ENCODE data around the gene ANGPTL2.
A peak's percentile ranks its signal among the peaks of the same experiment; 100 is the strongest.

The ANGPTL2 gene

DNA sequence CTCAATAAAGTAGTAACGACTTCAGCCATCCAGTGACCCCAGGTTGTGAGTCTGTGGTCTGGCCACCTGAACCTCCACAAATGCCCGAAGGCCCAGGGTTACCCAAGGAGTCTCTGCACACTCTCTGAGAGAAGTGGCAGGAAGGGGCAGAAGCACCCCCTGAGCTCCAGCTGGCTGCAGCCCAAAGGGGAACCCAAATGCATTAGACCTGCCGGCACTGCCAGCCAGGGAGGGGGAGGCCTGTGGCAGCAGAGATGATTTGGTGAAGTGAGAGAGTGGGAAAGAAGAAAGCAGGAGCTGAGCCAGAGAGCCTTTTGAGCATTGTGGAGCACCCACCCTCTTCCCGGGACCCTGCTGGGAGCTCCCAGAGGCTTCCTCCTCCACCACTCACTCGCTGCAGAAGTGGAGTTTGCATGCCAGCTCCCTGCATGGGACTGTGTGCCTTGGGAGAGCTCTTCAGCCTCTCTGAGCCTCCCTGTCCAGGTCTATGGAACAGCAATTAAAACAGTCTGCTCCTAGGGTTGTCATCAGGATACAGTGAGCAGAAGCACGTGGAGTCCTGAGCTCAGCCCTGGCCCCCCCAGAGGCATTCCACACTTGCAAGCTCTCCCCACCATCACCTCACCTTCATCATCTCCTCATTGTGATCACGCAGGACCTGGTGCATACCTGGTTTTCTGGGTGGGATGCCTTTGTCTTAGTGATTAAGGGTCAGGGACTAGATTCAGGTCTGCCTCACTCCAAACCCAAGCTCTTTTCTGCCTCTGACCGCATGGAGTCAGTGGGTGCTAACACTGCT is 13.8 kb upstream of the ANGPTL2 start:
- DNase-seq: no peak

DNA sequence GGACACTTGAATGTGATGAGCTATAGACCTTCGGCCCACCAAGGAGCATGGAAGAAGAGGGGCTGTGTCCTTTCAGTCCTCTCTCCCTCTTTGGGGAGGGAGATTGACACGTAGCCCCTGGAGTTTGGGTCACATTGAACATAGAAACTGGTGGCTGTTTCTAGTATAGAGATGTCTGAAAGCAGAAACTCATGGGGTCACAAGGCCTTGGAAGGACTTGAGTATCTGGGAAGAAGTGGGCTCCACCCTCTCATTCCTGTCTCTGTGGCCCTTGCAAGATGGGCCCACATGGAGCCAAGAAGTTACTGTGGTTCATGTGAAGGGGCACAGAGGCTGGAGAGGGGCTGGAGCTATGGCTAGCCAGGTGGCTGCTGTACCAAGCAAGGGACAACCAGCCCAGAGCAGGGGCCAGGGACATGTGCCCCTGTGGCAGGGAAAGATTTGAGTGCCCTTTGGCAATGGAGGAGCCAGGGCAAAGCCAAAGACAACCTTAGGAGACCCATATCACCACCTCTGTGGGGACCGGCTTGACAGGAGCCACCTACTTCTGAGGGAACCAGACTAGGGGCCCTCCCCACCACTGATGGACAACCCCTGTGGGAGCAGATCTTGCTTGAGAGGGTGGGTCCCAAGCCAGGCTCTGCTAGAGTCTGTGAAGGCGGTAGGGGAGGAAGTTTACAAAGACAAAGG is 12.8 kb upstream of the ANGPTL2 start:
- no peak for DNase-seq

DNA sequence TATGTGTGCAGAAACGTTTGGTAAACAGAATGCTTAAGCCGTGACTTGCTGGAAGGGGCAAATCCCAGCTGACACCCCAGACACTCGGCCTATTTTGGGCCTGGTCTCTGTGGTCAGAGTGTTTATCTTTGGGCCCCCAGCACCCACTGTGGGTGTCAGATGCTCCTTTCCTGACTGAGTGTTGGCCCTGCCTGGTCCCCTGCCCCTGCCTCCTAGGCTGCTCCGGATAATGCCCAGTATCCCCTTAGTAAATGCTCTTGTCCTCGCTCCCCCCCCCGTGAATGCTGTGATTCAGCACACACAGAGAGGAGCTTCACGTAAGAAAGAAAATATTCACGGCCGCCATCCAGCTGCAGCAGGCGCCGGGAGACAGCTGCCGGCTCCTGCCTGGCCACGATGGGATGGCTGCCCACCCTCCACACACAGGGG is 11.3 kb upstream of the ANGPTL2 start:
- no peak for DNase-seq

DNA sequence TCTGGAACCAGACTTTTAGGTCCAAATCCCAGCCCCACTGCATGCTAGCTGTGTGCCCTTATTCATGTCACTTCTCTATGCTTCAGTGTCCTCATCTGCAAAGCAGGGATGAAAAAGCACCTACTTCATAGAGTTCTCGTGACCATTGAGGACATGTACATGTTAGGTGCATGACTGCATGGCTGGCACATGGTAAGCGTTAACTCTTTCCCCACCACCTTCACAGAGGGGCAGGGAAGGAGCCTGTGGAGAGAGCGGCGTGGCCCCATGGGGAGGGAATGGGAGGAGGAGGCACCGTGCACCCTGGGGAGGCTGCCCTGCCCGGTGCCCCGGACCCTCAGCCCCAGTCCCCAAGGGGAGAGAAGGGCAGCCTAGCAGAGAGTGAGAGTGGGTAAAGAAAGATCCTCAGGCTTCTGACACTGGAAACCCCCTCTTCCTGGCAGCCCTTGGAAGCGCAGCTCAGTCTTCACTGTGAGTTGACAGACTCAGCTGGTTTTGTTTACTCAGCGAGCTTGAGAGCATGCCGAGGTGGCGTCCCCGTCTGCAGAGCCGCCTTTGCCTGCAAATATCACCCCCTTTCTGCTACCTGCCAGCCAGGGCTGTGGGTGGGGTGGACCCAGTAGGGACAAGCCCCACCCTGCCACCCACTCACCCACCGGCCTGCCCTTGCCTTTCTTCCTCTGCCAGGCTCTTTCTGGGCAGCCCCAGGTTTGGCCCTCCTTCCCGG is 10.6 kb upstream of the ANGPTL2 start:
- DNase-seq: no peak

DNA sequence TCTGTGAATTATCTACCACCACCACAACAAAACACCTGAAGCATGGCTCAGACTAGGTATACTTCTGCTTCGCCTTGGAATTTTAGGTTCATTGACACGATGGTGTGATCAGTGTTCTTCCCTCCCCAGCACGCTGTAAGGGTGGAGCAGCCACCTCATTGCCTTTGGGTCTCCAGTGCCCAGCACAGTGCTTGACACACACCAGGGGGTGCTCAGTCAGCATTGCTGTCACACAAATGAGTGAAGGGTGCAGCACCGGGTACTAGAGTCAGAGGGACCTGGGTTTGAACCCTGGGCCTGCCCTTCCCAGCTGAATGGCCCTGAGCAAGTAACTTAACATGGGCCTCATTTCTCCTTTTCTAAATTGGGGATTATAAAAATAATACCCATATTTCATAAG is 9.9 kb upstream of the ANGPTL2 start:
- no peak for DNase-seq

DNA sequence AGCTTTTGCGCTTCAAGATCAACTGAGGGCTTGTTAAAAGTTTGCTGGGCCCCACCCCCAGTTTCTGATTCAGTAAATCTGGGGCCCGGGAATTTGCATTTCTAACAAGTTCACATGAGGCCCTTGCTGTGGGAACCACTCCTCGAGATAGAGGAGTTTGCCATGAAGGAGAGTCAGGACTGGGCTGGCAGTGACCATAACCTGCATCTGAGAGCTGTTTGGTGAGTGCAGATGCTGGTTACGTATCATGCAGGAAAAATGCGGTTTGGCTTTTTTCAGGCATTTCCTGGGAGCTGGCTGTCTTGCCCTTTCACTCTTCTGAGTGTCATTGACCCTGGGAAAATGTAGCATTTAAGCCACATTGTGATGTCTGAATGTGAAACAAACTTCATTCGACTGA is 9.4 kb upstream of the ANGPTL2 start:
- DNase-seq: no peak

DNA sequence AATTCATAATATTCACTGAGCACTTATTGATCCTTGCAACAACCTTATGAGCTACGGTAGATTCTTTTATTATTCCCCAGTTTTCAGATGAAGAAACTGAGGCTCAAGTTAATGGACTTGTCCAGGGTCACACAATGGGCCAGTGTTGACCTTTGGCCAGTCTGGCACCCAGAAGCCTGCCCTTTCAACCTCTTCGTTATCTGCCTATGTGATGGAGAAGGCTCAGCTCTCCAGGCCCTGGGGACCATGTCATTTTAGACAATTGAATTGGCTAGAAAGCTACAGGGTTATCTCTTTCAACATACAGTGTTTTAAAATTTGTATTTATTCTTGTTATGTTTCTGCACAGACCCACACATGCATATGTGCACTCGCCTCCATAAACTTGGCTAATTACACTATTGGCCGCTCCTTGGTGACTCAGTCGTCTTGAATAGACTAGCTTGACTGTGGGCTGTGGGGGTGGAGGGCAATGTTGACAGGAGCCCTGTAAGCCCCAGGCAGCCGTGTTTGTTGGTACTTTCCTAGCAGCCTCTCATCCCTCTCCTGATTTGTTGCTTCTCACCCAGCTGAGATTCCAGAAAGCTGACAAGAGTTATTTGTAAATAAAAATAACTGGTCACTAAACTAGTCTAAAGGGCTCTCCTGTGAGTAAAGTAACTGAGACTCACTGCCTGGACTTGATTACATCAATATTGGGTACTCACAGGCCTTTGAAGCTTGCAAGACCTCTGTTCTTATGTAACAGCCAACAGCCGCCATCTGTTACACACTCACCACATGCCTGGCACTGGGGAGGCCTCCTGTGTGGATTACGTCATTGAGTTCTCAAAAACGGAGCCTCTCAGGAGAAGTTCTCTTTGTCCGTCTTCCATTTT is 8.5 kb upstream of the ANGPTL2 start:
- peak; percentile 3 for DNase-seq

DNA sequence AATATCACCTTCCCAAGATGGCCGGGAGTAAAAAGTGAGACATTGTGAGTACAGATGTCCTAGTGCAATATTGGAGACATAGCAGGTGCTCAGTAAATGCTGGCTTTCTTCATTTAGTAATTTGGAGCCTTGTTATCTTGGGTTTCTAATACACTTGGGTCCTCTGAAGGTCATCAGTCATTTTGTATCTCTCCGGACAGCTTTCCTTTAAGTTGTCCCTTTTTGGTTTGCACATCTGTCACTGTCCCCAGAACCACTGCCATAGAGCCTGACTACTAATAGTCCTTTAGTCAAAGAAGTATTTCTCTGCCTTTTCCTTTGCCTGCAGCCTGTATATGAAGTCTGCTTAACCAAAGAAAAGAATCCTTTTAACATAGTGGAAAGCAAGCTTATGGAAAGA is 7.8 kb upstream of the ANGPTL2 start:
- DNase-seq: no peak

DNA sequence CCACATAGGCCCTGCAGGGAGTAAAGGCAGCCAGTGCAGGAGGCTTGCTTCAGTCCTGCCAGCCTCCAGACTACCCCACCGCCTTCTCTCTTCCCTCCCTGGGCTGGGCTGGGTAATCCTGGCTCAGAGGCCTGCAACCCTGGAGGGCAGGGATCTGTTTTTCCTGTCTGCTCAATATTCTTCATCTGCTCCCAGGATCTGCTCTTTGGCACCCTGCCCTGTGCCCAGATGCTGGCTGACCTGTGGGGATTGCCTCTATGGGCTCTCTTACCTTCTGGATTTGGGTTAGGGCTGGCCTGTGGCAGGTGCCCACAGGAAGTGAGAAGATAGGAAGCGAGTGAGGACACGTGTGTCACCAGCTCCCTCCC is 7.3 kb upstream of the ANGPTL2 start:
- DNase-seq: no peak

DNA sequence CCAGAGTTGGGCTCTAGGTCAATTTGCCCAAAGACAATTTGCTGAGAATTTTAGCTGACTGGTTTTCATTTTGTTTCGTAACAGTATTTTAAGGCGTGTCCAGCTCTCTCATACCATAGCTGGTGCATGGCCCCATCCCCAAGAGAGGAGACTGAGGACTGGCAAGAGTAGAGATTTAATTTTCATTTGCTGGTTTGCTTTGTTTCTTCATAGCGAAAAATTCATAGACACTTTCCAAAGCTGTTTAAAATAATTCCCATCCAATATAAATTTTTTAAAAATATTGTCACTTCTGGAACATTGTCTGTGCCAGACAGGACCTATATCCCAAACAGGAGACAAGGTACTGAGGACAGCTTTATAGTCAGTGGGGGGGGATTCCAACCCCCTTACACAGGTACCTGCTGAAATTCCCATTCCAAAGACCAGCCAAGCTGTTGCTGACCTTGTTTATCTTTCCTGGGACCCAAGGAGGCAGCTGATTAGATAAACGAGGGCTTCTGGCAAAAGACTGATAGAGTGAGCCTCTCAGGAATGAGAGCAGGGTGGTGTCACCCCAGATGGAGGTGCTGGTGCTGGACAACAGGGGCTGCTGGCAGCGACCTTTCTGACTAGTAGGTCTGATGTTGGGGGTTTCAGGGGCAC is 6.8 kb upstream of the ANGPTL2 start:
- no peak for DNase-seq

DNA sequence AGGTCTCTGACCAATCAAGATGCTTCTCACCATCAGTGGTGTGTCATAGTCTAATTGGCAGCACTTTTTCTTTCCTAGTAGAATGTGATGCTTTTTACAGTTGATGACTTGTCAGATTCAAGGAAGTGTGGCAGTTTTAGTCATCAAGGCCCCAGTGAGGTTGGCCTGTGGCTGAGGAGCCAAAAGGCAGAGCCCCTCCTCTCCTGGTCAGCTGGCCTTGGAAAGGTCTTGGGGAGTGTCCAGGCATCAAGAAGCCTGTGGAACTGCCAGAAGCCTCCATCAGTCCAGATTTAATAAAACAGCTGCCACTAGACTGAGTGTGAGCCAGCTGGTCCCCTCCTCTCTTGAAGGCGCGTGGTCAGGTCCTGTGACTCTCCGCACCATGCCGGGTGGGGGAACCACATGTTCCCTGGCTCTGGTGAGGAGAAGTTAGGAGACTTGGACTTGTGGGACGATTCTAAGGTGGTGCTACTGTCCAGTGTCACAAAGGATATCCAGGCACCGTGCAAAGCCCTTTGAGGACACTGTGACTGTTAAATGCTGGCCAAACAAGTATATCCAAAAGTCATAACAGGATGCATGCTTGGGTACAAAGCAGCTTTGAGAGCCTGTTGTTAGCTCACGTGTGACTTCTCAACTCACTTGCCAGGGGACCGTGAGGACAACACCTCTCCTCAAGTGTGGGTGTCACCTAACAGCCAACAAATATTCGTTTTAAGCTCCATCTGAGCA is 6.1 kb upstream of the ANGPTL2 start:
- DNase-seq: no peak

DNA sequence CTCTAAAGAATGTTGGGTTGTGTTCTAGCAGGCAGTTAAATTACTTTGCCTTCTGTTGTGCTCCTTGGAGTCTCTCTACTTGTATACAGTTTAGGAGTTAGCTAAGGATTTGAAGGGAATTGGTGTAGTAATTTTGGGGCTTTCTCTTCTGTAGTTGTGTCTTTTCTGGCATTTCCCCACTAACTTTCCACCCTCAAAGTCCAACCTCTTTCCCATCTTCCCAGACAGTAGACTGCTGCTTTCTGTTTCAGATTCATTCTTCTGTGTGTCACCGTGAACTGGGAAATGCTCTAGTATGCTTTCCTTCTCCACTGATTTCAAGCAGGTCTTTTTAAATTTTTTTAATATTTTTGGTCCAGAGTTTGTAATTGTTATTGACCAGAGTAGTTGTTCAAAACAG is 4.5 kb upstream of the ANGPTL2 start:
- no peak for DNase-seq

DNA sequence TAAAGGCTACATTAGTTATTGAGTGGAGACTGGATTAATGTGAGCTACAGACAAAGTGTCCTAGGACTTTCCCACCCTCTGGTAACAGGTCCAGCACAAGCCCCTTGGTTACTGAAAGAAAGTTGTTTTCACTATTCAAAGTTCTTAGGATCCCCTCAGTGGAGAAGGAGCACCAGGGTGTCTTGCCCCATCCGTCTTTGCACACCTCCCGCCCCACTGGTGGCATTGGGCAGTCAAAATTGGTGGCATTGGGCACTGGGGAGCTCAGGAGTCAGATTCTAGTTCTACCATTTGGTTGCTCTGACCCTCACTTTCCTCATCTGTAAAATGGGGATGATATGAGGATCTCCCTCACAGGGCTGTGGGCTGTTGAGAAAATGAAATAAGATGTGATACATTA is 2.4 kb upstream of the ANGPTL2 start:
- no peak for DNase-seq

DNA sequence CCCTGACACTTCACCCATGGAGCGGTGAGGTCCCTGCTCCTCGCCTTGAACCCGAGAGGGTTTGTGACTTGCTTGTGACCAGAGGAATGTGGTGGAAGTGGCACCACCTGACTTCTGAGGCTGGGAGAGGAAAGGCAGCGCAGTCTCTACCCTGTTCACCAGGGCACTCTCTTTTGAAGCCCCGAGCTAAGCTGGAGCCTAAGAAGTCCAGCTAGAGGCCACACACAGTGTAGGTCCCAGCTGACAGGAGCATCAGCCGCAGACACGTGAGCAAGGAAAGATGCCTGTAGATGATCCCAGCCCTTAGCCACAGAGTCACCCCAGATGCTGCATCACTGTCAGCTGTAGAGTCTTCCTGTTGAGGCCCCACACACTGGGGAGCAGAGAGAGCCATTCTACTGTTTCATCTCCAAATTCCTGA is 1.7 kb upstream of the ANGPTL2 start:
- DNase-seq: no peak

DNA sequence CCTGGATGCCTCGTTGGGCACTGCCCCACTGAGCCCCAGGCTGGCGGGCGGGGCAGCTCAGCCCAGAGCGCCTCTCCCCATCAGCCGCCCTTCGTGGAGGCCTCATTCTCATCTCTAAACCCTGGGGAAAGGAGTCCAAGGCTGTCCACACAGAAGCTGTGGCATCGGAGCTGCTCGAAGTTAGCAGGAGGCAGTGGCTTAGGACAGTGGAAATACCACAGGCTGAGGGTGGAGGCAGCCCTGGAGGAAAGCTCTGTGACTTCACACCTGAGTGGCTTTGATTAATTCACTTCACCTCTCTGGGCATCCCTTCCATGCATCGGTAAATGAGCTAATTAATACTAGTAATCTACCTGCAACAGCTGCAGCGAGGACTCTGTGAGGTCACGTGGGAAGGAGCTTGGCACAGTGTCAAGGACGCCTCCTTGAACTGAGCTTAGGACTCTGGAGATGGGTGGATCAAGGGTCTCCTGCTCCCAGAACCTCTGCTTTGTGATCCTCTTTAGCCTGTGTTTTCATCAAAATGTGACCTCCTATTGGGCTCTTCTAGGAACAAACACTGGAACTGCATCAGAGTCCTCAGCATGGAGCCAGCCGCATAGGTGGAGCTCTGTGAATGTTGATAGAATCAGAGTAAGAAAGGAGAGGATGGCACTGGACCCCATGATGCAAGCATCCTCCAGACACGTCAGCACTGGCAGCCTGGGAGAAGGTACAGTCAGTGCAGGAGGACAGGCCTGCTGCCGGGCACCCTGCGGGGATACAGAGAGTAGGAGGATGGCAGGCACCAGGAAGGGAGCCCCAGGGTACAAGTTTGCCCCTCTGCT is 842 bp upstream of the ANGPTL2 start:
- DNase-seq: no peak

DNA sequence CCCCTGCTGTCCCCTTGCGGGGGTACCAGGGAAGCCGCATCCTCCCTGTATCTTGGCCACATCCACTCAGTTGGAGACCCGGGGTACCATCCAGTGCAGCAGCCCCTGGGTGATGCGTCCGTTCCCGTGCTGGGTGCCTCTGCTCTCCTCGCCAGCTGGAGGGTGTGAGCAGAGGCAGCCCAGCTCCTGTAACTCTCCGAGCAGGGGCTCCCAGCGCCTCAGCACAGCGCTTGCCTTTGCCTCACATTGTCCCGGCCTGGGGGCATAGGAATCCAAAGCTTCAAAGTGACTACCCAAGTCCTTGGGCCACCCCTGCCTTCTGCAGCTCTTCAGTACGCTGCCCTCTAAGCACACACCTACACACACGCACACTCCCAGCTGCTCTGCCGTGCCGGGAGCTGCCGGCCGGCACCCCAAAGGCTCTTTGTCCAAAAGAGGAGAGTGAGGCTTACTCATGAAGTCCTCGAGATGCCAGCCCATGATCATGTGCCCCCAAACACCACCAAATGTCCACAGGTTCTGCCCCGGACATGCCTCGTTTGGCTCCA is 733 bp downstream of the ANGPTL2 start:
- DNase-seq: no peak

DNA sequence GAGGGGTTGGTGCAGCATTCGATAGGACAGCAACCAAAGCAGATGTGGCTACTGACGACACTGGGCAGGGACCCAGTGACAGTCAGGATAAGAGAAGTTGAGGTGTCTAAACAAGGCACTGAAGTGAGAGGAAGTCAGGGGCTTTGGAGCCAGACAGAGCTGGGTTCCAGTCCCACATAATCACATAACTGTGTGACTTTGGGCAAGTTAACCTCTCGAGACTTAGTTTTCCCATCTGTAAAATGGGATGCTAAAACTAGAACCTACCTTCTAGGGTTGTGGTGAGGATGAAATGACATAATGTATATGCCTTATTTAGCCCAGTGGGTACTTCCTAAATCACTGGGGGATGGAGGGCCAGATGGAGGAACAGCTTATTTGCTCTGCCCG is 3.1 kb downstream of the ANGPTL2 start:
- DNase-seq: no peak

DNA sequence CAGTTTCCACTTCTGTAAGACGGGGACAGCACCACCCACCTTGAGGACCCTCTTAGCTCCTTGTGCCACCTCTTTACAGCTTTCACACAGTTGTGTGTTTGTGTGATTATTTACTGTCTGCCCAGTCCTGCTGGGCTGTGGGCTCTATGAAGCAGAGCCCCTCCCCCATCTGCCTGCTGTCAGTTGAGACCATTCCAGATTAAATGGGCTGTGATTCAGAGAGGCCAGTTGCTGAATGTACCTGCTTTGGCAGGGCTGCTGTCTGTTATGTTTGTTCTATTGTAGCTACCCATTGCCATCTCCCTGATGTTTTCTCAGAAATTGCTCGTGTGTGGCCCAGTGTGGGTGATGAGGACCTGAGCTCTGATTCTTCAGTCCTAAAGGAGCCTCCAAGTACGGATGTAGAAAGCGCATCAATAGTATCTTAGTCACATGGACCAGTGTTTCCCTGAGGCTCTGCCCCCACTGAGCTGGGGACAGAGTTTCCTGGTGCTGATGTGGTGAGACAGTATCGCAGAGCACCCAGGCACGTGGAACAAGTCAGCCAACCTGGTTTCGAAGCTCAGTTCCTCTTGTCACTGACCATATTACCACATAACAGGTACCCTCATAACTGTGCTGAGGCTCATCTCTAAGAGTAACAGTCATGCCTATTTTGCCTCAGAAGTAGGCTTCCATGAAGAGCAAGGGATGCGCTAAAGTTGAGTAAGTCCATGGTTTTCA is 3.7 kb downstream of the ANGPTL2 start:
- no peak for DNase-seq

DNA sequence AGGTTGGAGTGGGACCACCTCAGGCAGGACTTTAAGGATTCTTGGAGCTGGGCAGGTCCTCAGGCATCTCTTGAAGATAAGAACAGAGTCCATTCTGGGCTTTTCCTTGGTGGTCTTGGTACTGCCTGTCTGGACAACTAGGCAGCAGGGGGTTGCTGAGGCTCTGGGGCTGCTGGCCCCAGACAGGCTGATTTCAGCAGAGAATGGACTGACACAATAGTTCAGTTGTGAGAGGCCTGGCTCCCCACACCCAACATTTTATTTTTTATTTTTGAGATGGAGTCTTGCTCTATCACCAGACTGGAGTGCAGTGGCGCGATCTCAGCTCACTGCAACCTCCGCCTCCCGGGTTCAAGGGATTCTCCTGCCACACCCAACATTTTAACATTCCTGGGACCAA is 4.6 kb downstream of the ANGPTL2 start:
- DNase-seq: no peak

DNA sequence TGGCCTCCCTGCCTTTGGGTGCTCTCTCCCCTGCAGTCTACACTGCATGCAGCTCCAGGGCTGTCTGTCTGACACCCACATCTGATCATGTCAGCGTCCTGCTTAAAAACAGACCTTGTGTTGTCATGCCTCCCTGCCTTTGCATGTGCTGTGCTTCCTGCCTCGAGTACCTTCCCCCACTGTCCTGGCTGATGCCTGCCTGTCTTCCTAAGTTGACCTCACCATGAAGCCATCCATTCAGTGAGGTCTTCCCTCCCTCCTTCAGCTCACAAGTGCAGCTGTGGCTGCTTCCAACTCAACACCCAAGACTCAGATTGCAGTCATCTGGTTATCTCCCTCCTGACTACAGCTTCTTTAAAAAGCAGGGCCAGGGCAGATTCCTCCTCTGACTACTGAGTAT is 5.5 kb downstream of the ANGPTL2 start:
- no peak for DNase-seq
